Kidney epithelial cell (primary cell): Measurements from ENCODE around the gene DERL3. TPM values are rescaled to one million over a fixed set of nuclear protein-coding genes. Genes with fewer than 3 reads are reported as not detected.

Source experiments
- DNase-seq: peaks from one replicate; pipeline ENCODE4 v3.0.0-alpha.2; 2010; ENCODE audit warnings: low read depth
- H3K27me3 ChIP-seq: 2 replicates; pipeline ENCODE4 v1.6.0; 2011; ENCODE audit warnings: low read length; ENCODE audit not compliant: control insufficient read depth, insufficient read depth
- H3K36me3 ChIP-seq: 2 replicates; pipeline ENCODE4 v1.5.1; 2011; ENCODE audit warnings: low read length; ENCODE audit not compliant: control insufficient read depth, insufficient read depth
- H3K4me3 ChIP-seq: 2 replicates; pipeline ENCODE4 v1.5.1; 2011; ENCODE audit warnings: low read depth, mild to moderate bottlenecking, control low read depth, low read length
- CTCF ChIP-seq: IDR thresholded peaks from 2 replicates; pipeline ENCODE4 v1.5.1; 2011; ENCODE audit warnings: mild to moderate bottlenecking, moderate library complexity, low read length, control low read depth, inconsistent platforms; ENCODE audit not compliant: insufficient read depth, poor library complexity, severe bottlenecking
- total RNA-seq: library from RNA; depleted of rRNA; stranded (reverse); fragments of >200 nt; gene quantifications from 2 replicates; pipeline ENCODE4 v1.2.3, GENCODE V29; 2015

DERL3 gene
- 0.54 and 2.3 TPM in 2 replicates for total RNA-seq

- Histone ChIP-seq H3K36me3 (no peaks in the 10 kb centered on the region), H3K27me3 (peaks cover 21% of the 10 kb centered on the region), H3K4me3 (peak within 1 kb of the TSS; percentile 33)
- DNase-seq, result peak; percentile 95
- TF ChIP-seq CTCF, result no peak
These were observed at the start of gene DERL3 for GRCh38 chr22:23838681-23839468. TSS of gene DERL3 (minus strand) at chr22:23839006. CDS start at chr22:23838987, 19 bp downstream.

GRCh38 chr22:23884140-23884539 is 45.3 kb upstream of the DERL3 start:
- TF ChIP-seq CTCF, result no peak
- DNase-seq, result no peak
- Histone ChIP-seq H3K4me3 (no peak overlapping the region), H3K27me3 (no peaks in the 10 kb centered on the region), H3K36me3 (no peaks in the 10 kb centered on the region)

DNA sequence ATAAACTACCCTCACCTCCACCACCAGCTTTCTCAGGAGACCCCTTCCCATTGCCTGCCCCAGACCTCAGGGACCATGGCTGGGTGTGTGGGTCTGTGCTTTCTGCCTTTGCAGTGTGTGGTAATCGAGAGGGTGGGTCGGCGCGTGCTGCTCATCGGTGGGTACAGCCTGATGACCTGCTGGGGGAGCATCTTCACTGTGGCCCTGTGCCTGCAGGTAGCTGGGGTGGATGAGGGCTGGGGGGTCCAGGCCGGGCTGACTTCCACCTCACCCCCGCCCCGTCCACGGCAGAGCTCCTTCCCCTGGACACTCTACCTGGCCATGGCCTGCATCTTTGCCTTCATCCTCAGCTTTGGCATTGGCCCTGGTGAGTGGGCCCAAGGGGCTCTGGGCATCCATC is 44.9 kb upstream of the DERL3 start:
- no peak for TF ChIP-seq CTCF
- no peaks in the 10 kb centered on the region for H3K36me3 ChIP-seq
- H3K27me3 ChIP-seq, result no peaks in the 10 kb centered on the region
- DNase-seq, result no peak
- no peak overlapping the region for H3K4me3 ChIP-seq

DNA sequence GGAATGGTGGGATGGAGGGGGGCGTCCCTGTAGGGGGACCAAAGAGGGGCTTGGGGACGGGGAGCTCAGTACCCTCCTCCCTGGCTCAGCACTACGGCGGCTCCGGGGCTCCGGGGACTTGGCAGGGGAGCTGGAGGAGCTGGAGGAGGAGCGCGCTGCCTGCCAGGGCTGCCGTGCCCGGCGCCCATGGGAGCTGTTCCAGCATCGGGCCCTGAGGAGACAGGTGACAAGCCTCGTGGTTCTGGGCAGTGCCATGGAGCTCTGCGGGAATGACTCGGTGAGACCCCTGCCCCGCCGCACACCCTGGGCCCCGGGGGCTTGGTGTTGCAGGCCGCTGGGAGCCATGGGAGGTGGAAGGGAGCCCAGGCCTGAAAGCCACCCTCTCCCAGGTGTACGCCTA is 43.6 kb upstream of the DERL3 start:
- no peak for DNase-seq
- TF ChIP-seq CTCF, result no peak
- no peak overlapping the region for H3K4me3 ChIP-seq
- no peaks in the 10 kb centered on the region for H3K36me3 ChIP-seq
- no peaks in the 10 kb centered on the region for H3K27me3 ChIP-seq

DNA sequence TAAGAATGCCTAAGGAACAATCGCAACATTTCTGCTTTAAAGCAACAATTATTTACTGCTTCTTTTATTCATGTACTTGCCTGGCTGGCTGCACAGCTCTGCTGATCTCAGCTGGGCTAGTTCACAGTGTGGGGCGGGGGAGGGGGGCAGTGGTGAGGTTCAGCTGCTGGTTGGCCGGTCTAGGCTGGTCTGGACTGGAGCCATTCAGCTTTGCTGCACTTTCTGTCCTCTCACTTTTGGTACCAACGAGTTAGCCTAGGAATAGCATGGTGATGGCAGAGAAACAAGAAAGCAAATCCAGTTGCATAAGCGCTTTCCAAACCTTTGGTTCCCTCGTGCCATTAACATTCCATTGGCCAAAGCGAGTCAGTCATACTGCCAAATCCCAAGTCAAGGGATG is 39.4 kb upstream of the DERL3 start:
- no peaks in the 10 kb centered on the region for H3K27me3 ChIP-seq
- H3K36me3 ChIP-seq, result no peaks in the 10 kb centered on the region
- no peak overlapping the region for H3K4me3 ChIP-seq
- TF ChIP-seq CTCF, result no peak
- DNase-seq, result no peak

- Histone ChIP-seq H3K4me3 (no peak overlapping the region), H3K36me3 (no peaks in the 10 kb centered on the region), H3K27me3 (no peaks in the 10 kb centered on the region)
- no peak for TF ChIP-seq CTCF
- no peak for DNase-seq
These were observed 38.8 kb upstream of the DERL3 start for GRCh38 chr22:23877566-23877965.
